Naive B cell (primary cell): ENCODE measurements around the gene TAF5L. TPM values are rescaled to one million over a fixed set of nuclear protein-coding genes. Genes with fewer than 3 reads are reported as not detected.
A peak's percentile ranks its signal among the peaks of the same experiment; 100 is the strongest.
"Not testable (repeated sequence)": the region's sequence is repeated elsewhere in the genome, so short reads cannot be mapped to it uniquely, and the experiment has no call there.

Source experiments
- ATAC-seq, 2 donors: fragments of 150-1000 bp; cut with Tn5 transposase; 2 replicates each; pipeline ENCODE4 v1.10.0; 2021; ENCODE audit warnings: low read depth in 2 of 2, mild to moderate bottlenecking in 2 of 2, moderate library complexity in 2 of 2
- DNase-seq: peaks from one replicate; pipeline ENCODE4 v3.0.0; 2022
- H3K27ac Mint-ChIP-seq, 6 donors: one replicate each; pipeline ENCODE4 v1.8.0; 2020 to 2022; ENCODE audit warnings: mild to moderate bottlenecking in 6 of 6, mixed read lengths in 6 of 6, moderate library complexity in 5 of 6, inconsistent platforms in 2 of 6
- H3K27me3 Mint-ChIP-seq, 3 donors: one replicate each; pipeline ENCODE4 v1.8.0; 2021 to 2022; ENCODE audit warnings: mixed read lengths in 3 of 3, mild to moderate bottlenecking in 1 of 3
- H3K36me3 Mint-ChIP-seq, 2 donors: one replicate each; pipeline ENCODE4 v1.8.0; 2020 to 2022; ENCODE audit warnings: mixed read lengths in 2 of 2, inconsistent platforms in 1 of 2, mild to moderate bottlenecking in 1 of 2
- H3K4me1 Mint-ChIP-seq, 3 donors: one replicate each; pipeline ENCODE4 v1.8.0; 2020 to 2022; ENCODE audit warnings: mixed read lengths in 3 of 3, inconsistent platforms in 1 of 3, mild to moderate bottlenecking in 1 of 3, moderate library complexity in 1 of 3
- H3K4me3 Mint-ChIP-seq, 8 donors: one replicate each; pipeline ENCODE4 v1.8.0; 2020 to 2022; ENCODE audit warnings: mild to moderate bottlenecking in 8 of 8, mixed read lengths in 8 of 8, moderate library complexity in 8 of 8, inconsistent platforms in 2 of 8
- H3K9me3 Mint-ChIP-seq, 7 donors: one replicate each; pipeline ENCODE4 v1.8.0; 2020 to 2022; ENCODE audit warnings: mixed read lengths in 7 of 7, mild to moderate bottlenecking in 5 of 7, inconsistent platforms in 2 of 7, moderate library complexity in 1 of 7
- polyA plus RNA-seq, 6 donors: library from polyadenylated mRNA; unstranded; fragments of 300-500 nt; fragmentation: Illumina TruSeq; gene quantifications; one replicate each; pipeline ENCODE4 v1.2.3, GENCODE V29; 2021; ENCODE audit warnings: low read depth in 6 of 6

Gene TAF5L
- polyA plus RNA-seq, 6 donors from 2014 or later, result 4.5 to 7.8 (median 5.1) TPM

DNA sequence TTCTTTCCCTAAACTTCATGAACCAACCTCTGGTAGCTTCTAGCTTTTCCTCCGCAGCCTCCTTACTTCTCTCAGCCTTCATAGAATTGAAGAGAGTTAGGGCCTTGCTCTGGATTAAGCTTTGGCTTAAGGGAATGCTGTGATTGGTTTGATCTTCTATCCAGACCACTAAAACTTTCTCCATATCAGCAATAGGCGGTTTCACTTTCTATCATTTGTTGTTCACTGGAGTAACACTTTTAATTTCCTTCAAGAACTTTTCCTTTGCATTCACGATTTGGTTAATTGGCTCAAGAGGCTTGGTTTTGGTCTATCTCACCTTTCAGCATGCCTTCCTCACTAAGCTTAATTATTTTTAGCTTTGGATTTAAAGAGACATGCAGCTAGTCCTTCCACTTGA is 5.2 kb upstream of the TAF5L start:
- DNase-seq (no peak), ATAC-seq (no peak)
- Mint-ChIP-seq H3K4me3 (no peak overlapping the region), H3K9me3 (no peaks in the 10 kb centered on the region), H3K4me1 (peaks cover 18 to 26% (median 21%) of the 10 kb centered on the region in 3 donors), H3K36me3 (peaks cover 0 to 11% of the 10 kb centered on the region in 2 donors), H3K27me3 (no peaks in the 10 kb centered on the region), H3K27ac (peak overlapping the region in 1 of 6 donors; percentile 49)

DNA sequence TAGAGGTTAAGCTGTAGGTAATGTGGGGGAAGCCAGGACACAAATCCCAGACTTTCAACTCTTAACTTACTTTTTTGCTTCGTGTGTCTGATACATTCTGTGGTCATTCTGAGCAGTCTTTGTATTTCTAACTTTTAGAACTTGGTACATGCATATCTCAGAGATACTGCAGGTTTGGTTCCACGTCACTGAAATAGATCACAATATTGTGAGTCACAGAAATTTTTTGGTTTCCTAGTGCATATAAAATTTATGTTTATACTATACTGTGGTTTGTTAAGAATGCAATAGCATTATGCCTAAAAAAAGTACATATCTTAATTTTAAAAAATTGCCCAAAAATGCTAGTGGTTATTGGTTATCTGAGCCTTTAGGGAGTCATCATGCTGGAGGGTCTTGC is 3.3 kb upstream of the TAF5L start:
- Mint-ChIP-seq H3K4me1 (peaks cover 29 to 35% (median 31%) of the 10 kb centered on the region in 3 donors), H3K36me3 (peaks cover 0 to 7% of the 10 kb centered on the region in 2 donors), H3K27me3 (no peaks in the 10 kb centered on the region), H3K27ac (no peak overlapping the region), H3K4me3 (no peak overlapping the region), H3K9me3 (no peaks in the 10 kb centered on the region)
- DNase-seq (no peak), ATAC-seq (no peak)

- peaks cover 0 to under 1% of the 10 kb centered on the region in 2 donors for H3K36me3 Mint-ChIP-seq
- H3K27me3 Mint-ChIP-seq, result no peaks in the 10 kb centered on the region
- H3K4me3 Mint-ChIP-seq, result peak overlapping the region; percentile 95 to 99 (median 98)
- DNase-seq, result no peak
- ATAC-seq, result no peak
- peaks cover 38 to 48% (median 42%) of the 10 kb centered on the region in 3 donors for H3K4me1 Mint-ChIP-seq
- no peaks in the 10 kb centered on the region for H3K9me3 Mint-ChIP-seq
- H3K27ac Mint-ChIP-seq, result peak overlapping the region in 5 of 6 donors; percentile 4 to 98 (median 93)
Observed at GRCh38 chr1:229627003-229627402, 1.1 kb upstream of the TAF5L start.

GRCh38 chr1:229625071-229625914 is 629 bp downstream of the TAF5L start:
- Mint-ChIP-seq H3K36me3 (no peaks in the 10 kb centered on the region), H3K27me3 (no peaks in the 10 kb centered on the region), H3K4me1 (peaks cover 43 to 48% (median 47%) of the 10 kb centered on the region in 3 donors), H3K9me3 (no peaks in the 10 kb centered on the region), H3K4me3 (peak overlapping the region; percentile 87 to 97 (median 92)), H3K27ac (peak overlapping the region; percentile 66 to 95 (median 92))
- DNase-seq (peak; percentile 35), ATAC-seq (peak; percentile 14 to 17)

- no peaks in the 10 kb centered on the region for H3K9me3 Mint-ChIP-seq
- ATAC-seq (no peak), DNase-seq (no peak)
- H3K36me3 Mint-ChIP-seq, result no peaks in the 10 kb centered on the region
- no peaks in the 10 kb centered on the region for H3K27me3 Mint-ChIP-seq
- peak overlapping the region; percentile 87 to 97 (median 92) for H3K4me3 Mint-ChIP-seq
- peak overlapping the region; percentile 66 to 95 (median 92) for H3K27ac Mint-ChIP-seq
- peaks cover 49 to 55% (median 51%) of the 10 kb centered on the region in 3 donors for H3K4me1 Mint-ChIP-seq
Observed at GRCh38 chr1:229624521-229625070, 1.3 kb downstream of the TAF5L start.

- DNase-seq, result no peak
Observed at GRCh38 chr1:229623838-229624237, 2.1 kb downstream of the TAF5L start.

DNA sequence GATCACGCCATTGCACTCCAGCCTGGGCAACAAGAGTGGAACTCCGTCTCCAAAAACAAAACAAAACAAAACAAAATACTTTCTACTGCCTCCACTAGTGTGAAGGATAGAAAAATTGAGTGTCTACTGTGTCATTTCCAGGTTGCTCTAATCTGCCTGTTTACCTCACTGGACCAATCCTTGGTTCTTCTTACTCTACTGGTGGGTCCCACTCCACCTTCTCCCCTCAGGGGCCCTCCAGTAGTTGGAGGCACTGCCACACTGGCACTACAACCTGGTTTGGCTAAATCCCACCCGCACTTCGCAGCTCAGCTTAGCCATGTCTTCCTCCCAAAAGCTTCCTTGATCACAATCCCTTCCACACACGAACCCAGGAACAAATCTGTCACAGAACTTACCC is 2.7 kb downstream of the TAF5L start:
- no peak for DNase-seq
- Mint-ChIP-seq H3K36me3 (no peaks in the 10 kb centered on the region), H3K27ac (no peak overlapping the region), H3K27me3 (no peaks in the 10 kb centered on the region), H3K4me3 (peak overlapping the region in 2 of 8 donors; percentile 1 to 93), H3K9me3 (no peaks in the 10 kb centered on the region), H3K4me1 (peaks cover 48 to 62% (median 48%) of the 10 kb centered on the region in 3 donors)
- ATAC-seq, result no peak

More at GRCh38 chr1:229623838-229624237, 2.1 kb downstream of the TAF5L start:
- H3K27ac Mint-ChIP-seq, result no peak overlapping the region
- peaks cover 51 to 62% (median 52%) of the 10 kb centered on the region in 3 donors for H3K4me1 Mint-ChIP-seq
- H3K4me3 Mint-ChIP-seq, result peak overlapping the region in 6 of 8 donors; percentile 51 to 97 (median 90)
- no peaks in the 10 kb centered on the region for H3K27me3 Mint-ChIP-seq
- H3K9me3 Mint-ChIP-seq, result no peaks in the 10 kb centered on the region
- ATAC-seq, result no peak
- no peaks in the 10 kb centered on the region for H3K36me3 Mint-ChIP-seq

DNA sequence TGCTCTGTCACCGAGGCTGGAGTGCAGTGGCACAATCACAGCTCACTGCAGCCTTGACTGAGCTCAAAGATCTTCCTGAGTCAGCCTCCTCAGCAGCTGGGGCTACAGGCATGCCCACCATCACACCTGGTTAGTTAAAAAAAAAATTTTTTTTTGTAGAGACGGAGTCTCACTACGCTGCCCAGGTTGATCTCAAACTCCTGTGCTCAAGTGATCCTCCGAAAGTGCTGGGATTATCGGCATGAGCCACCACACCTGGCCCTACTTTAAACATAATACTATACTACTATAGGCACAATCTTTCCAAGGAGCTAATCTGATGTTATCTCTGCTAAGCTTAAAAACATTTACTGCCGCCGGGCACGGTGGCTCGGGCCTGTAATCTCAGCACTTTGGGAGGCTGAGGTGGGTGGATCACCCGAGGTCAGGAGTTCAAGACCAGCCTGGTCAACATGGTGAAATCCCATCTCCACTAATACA is 3.2 kb downstream of the TAF5L start:
- H3K36me3 Mint-ChIP-seq, DNase-seq, ATAC-seq, H3K27me3 Mint-ChIP-seq, H3K27ac Mint-ChIP-seq, H3K9me3 Mint-ChIP-seq: not testable (repeated sequence)
- Mint-ChIP-seq H3K4me1 (peaks cover 46 to 62% (median 48%) of the 10 kb centered on the region in 3 donors), H3K4me3 (peak overlapping the region in 1 of 8 donors; percentile 45)

DNA sequence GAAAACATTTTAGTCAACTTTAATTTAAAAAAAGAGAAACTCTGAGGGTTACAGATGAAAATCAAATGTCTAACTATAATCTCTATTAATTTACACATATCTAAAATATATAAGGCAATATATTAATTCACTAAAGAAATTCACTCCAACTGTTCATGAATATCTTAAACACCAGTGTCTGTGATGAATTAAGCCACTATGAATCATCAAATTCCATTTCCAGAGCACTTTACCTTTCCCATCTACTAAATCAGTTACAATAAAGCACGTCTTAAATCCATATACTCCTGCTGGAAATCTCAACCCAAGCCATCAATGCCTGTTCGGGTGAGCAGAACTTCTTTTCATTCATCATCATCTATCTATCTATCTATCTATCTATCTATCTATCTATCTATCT is 4.3 kb downstream of the TAF5L start:
- no peaks in the 10 kb centered on the region for H3K36me3 Mint-ChIP-seq
- ATAC-seq, result no peak
- H3K9me3 Mint-ChIP-seq, result no peaks in the 10 kb centered on the region
- peaks cover 36 to 52% (median 42%) of the 10 kb centered on the region in 3 donors for H3K4me1 Mint-ChIP-seq
- no peaks in the 10 kb centered on the region for H3K27me3 Mint-ChIP-seq
- no peak overlapping the region for H3K27ac Mint-ChIP-seq
- peak overlapping the region in 1 of 8 donors; percentile 37 for H3K4me3 Mint-ChIP-seq
- no peak for DNase-seq

GRCh38 chr1:229620876-229621275 is 5.0 kb downstream of the TAF5L start:
- Mint-ChIP-seq H3K9me3 (no peaks in the 10 kb centered on the region), H3K4me3 (no peak overlapping the region), H3K36me3 (no peaks in the 10 kb centered on the region), H3K4me1 (peaks cover 33 to 47% (median 40%) of the 10 kb centered on the region in 3 donors), H3K27ac (no peak overlapping the region), H3K27me3 (no peaks in the 10 kb centered on the region)
- no peak for DNase-seq
- no peak for ATAC-seq

GRCh38 chr1:229619614-229620013 is 6.3 kb downstream of the TAF5L start:
- no peaks in the 10 kb centered on the region for H3K9me3 Mint-ChIP-seq
- DNase-seq, result no peak
- no peaks in the 10 kb centered on the region for H3K27me3 Mint-ChIP-seq
- no peaks in the 10 kb centered on the region for H3K36me3 Mint-ChIP-seq
- peak overlapping the region in 2 of 6 donors; percentile 26 to 58 for H3K27ac Mint-ChIP-seq
- peaks cover 27 to 41% (median 33%) of the 10 kb centered on the region in 3 donors for H3K4me1 Mint-ChIP-seq
- ATAC-seq, result no peak
- no peak overlapping the region for H3K4me3 Mint-ChIP-seq

GRCh38 chr1:229619002-229619401 is 6.9 kb downstream of the TAF5L start:
- no peak for ATAC-seq
- H3K27me3 Mint-ChIP-seq, result no peaks in the 10 kb centered on the region
- peak overlapping the region in 1 of 6 donors; percentile 49 for H3K27ac Mint-ChIP-seq
- H3K4me1 Mint-ChIP-seq, result peaks cover 22 to 34% (median 28%) of the 10 kb centered on the region in 3 donors
- H3K36me3 Mint-ChIP-seq, result no peaks in the 10 kb centered on the region
- DNase-seq, result no peak
- H3K9me3 Mint-ChIP-seq, result no peaks in the 10 kb centered on the region
- no peak overlapping the region for H3K4me3 Mint-ChIP-seq

GRCh38 chr1:229617351-229618100 is 8.4 kb downstream of the TAF5L start:
- peaks cover 3 to 5% of the 10 kb centered on the region in 2 donors for H3K36me3 Mint-ChIP-seq
- no peaks in the 10 kb centered on the region for H3K27me3 Mint-ChIP-seq
- no peak overlapping the region for H3K4me3 Mint-ChIP-seq
- peak overlapping the region in 3 of 6 donors; percentile 25 to 69 (median 63) for H3K27ac Mint-ChIP-seq
- H3K4me1 Mint-ChIP-seq, result peaks cover 11 to 25% (median 24%) of the 10 kb centered on the region in 3 donors
- no peaks in the 10 kb centered on the region for H3K9me3 Mint-ChIP-seq
- ATAC-seq, result no peak
- no peak for DNase-seq
